ENCODE results near the gene ARHGEF11. TPM values are rescaled to one million over a fixed set of nuclear protein-coding genes. Genes with fewer than 3 reads are reported as not detected.
A peak's percentile ranks its signal among the peaks of the same experiment; 100 is the strongest.
"Not testable (repeated sequence)": the region's sequence is repeated elsewhere in the genome, so short reads cannot be mapped to it uniquely, and the experiment has no call there.

Gene ARHGEF11
- 13.2 TPM for total RNA-seq

- ATAC-seq: peak; percentile 91
Measured at GRCh38 chr1:157045250-157046218, at the start of gene ARHGEF11. Gene ARHGEF11, minus strand, starts transcription at chr1:157045742. Its CDS starts 1,412 bp downstream, at chr1:157044330.

GRCh38 chr1:157095091-157095490, 49.5 kb upstream of the ARHGEF11 start:
- ATAC-seq: no peak

- no peak for ATAC-seq
Measured at GRCh38 chr1:157092831-157093230, 47.3 kb upstream of the ARHGEF11 start.

- ATAC-seq: no peak
Measured at GRCh38 chr1:157091668-157092273, 46.2 kb upstream of the ARHGEF11 start.

GRCh38 chr1:157091186-157091585, 45.6 kb upstream of the ARHGEF11 start:
- ATAC-seq: no peak

GRCh38 chr1:157090771-157091170, 45.2 kb upstream of the ARHGEF11 start:
- ATAC-seq: peak; percentile 8

- peak; percentile 88 for ATAC-seq
Measured at GRCh38 chr1:157090196-157090647, 44.7 kb upstream of the ARHGEF11 start.

GRCh38 chr1:157089789-157090188, 44.2 kb upstream of the ARHGEF11 start:
- no peak for ATAC-seq

- ATAC-seq: no peak
Measured at GRCh38 chr1:157088607-157089006, 43.1 kb upstream of the ARHGEF11 start.

GRCh38 chr1:157087030-157087429, 41.5 kb upstream of the ARHGEF11 start:
- no peak for ATAC-seq

GRCh38 chr1:157086299-157086698, 40.8 kb upstream of the ARHGEF11 start:
- no peak for ATAC-seq

- no peak for ATAC-seq
Measured at GRCh38 chr1:157085421-157085820, 39.9 kb upstream of the ARHGEF11 start.

GRCh38 chr1:157084720-157085119, 39.2 kb upstream of the ARHGEF11 start:
- ATAC-seq: no peak

GRCh38 chr1:157081707-157082106, 36.2 kb upstream of the ARHGEF11 start:
- ATAC-seq: no peak

GRCh38 chr1:157080714-157081113, 35.2 kb upstream of the ARHGEF11 start:
- no peak for ATAC-seq

- ATAC-seq: no peak
Measured at GRCh38 chr1:157077394-157077793, 31.9 kb upstream of the ARHGEF11 start.

GRCh38 chr1:157073944-157074685, 28.6 kb upstream of the ARHGEF11 start:
- ATAC-seq: peak; percentile 49

GRCh38 chr1:157069601-157070000, 24.1 kb upstream of the ARHGEF11 start:
- no peak for ATAC-seq

- ATAC-seq: not testable (repeated sequence)
Measured at GRCh38 chr1:157059241-157059640, 13.7 kb upstream of the ARHGEF11 start.

- ATAC-seq: no peak
Measured at GRCh38 chr1:157056269-157056668, 10.7 kb upstream of the ARHGEF11 start.

- not testable (repeated sequence) for ATAC-seq
Measured at GRCh38 chr1:157055729-157056128, 10.2 kb upstream of the ARHGEF11 start.

GRCh38 chr1:157050836-157051235, 5.3 kb upstream of the ARHGEF11 start:
- ATAC-seq: no peak

GRCh38 chr1:157047062-157047410, 1.5 kb upstream of the ARHGEF11 start:
- no peak for ATAC-seq

Measured in esophagus mucosa (tissue), 1 donor.